ENCODE results near the gene FBN1.

Gene FBN1

GRCh38 chr15:48645558-48646330 lies at the start of gene FBN1:
FBN1 (minus strand) TSS chr15:48645709; CDS start chr15:48644769, 940 bp downstream.
- DNase-seq (ENCODE audit: low read depth, low spot score): no peak
- H3K27ac ChIP-seq: no peak within 1 kb of the TSS

DNA sequence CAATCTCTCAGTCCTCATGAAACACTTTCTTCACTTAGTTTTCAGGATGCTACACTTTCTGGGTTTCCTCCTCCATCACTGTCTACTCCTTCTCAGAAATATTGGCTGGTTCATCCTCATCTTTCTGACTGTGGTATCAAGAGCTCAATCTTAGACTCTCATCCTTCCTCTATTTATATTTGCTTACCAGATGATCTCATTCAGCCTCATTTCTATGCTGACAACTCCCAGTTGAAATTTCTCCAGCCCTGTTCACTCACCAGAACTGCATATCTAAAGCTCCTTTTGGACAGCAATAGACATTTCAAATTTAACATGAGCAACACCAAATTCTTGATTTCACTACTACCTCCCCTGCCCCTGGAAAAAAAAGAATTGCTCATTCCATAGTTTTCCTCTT lies 48.0 kb upstream of the FBN1 start:
- DNase-seq (ENCODE audit: low read depth, low spot score): no peak
- H3K27ac ChIP-seq: peak overlapping the region; percentile 75

DNA sequence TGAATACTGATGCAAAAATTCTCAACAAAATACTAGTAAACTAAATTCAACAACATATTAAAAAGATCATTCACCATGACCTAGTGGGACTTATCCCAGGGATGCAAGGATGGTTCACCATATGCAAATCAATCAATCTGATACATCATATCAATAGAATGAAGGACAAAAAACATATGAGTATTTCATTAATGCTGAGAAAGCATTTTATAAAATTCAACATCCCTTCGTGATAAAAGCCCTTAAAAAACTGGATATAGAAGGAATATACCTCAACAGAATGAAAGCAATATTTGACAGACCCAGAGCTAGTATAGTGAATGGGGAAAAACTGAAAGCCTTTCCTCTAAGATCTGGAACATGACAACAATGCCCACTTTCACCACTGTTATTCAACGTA lies 43.0 kb upstream of the FBN1 start:
- DNase-seq (ENCODE audit: low read depth, low spot score): no peak
- no peak overlapping the region for H3K27ac ChIP-seq

DNA sequence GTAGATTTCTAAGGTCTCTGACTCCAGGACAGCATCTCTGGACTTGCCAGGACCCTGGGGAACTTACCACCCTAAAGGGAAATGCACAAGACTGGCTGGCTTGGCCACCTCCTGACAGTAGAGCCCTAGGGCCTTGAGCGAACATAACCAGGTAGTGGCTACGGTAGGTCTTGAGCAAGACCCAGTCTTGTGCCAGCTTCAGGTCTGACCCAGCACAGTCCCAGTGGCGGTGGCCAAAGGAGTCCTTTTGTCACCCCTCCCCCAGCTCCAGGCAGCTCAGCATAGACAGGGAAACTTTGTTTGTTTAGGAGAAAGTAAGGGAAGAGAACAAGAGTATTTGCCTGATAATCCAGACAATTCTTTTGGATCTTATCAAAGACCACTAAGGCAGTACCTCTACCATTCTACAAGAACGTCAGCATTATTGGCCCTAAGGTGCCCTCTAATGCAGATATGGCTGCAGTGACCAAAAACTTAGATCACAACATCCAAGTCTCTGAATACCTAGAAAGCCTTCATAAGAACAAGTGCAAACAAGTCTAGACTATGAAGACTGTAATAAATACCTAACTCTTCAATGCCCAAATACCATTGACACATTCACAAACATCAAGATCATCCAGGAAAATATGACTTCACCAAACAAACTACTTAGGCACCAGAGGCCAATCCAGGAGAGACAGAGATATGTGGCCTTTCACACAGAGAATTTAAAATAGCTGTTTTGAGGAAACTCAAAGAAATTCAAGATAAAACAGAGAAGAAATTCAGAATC lies 38.7 kb upstream of the FBN1 start:
- H3K27ac ChIP-seq: peak overlapping the region; percentile 54
- DNase-seq (ENCODE audit: low read depth, low spot score): peak; percentile 60

DNA sequence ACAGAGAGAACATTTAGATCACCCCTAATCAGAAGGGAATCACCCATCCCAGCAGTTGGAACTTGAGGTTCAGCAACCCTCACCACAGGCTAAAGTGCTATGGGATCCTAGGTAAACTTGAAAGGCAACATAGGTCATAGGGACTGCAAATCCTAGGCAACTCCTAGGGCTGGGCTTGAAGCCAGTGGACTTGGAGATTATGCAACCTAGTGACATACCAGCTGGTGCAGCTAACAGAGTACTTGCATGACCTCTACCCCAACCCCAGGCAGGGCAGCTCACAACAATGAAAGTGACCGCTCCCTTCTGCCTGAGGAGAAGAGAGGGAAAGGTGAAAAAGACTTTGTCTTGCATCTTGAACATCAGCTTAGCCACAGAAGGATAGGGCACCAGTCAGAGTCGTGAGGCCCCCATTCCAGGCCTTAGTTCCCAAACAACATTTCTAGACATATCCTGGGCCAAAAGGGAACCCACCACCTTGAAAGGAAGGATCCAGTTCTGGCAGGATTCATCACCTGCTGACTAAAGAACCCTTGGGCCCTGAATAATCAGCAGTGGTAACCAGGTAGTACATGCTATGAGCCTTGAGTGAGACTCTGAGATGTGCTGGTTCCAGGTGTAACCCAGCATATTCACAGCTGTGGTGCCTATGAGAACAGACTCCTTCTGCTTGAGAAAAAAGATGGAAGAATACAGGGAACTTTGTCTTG lies 37.6 kb upstream of the FBN1 start:
- DNase-seq (ENCODE audit: low read depth, low spot score): no peak
- H3K27ac ChIP-seq: peak overlapping the region; percentile 54

- peak overlapping the region; percentile 56 for H3K27ac ChIP-seq
- no peak for DNase-seq (ENCODE audit: low read depth, low spot score)
Measured at GRCh38 chr15:48681353-48681752, 35.8 kb upstream of the FBN1 start.

DNA sequence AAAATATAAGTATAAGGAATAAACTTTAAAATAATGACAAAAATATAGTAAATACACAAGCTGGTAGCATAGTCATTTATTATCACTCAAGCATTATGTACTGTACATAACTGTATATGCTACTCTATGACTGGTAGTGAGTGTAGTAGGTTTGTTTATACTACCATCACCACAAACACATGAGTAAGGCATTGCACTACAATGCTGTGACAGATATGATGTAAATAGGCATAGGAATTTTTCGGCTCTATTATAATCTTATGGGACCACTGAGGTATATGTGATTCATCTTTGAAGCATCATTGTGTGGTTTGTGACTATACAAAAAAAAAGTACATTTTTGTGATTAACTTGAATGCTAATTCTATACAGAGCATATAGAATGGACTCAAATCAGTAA lies 35.3 kb upstream of the FBN1 start:
- H3K27ac ChIP-seq: peak overlapping the region; percentile 56
- DNase-seq (ENCODE audit: low read depth, low spot score): peak; percentile 73

- H3K27ac ChIP-seq: no peak overlapping the region
- no peak for DNase-seq (ENCODE audit: low read depth, low spot score)
Measured at GRCh38 chr15:48679952-48680351, 34.4 kb upstream of the FBN1 start.

DNA sequence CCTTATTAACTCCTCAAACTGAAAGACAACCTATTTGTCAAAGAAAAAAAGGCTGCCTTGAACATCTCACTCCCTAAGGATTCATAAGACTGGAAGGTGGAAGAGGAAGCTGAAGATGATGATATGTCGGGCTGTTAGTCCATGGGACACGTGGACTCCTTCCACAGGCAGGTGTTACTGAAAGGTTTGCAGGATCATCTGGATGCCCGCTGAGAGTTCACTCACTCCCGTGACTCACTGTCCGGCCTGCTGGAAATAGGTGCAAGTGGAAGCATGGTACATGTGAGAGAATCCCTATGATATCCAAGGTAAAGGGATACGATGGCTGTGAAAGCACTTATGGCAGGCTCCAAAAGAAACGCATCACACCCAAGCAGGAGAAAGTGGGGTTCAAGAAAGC lies 33.3 kb upstream of the FBN1 start:
- DNase-seq (ENCODE audit: low read depth, low spot score): no peak
- no peak overlapping the region for H3K27ac ChIP-seq

DNA sequence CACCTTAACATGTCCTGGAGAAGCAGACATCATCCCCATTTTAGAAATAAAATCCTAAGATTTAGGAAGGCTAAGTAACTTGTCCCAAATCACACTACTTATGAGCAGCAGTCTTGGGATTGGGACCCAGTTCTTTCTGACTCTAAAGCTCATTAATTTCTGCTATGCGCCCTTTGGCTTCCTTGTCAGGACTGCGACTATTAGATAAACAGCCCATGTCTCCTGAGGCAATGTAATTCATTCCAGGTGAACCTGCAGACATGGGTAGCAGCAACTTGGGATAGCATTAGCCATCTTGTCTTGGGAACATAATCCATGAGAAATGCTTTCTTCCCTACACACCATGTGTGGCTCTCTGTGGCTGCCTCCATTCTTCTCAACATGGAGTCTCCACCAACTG lies 32.3 kb upstream of the FBN1 start:
- no peak overlapping the region for H3K27ac ChIP-seq
- no peak for DNase-seq (ENCODE audit: low read depth, low spot score)

DNA sequence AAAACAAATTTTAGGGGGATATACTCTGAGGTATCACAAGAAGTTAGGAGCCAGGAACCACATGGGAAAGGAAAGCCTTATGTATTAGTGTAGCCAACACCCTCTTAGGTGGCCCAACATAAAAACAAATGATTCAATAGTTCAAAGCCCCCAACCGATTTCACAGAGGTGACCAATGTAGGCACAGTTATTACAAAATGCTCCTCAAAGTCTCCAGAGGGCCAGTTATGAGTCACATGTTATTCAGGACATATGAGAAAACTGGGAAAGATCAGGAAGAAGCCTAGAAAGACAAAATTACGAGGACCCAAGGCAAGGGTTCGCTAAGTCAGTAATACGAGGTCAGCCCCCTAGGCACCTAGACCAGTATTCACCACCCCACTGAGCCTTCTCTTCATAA lies 29.9 kb upstream of the FBN1 start:
- H3K27ac ChIP-seq: no peak overlapping the region
- no peak for DNase-seq (ENCODE audit: low read depth, low spot score)

GRCh38 chr15:48674876-48675275 lies 29.4 kb upstream of the FBN1 start:
- DNase-seq (ENCODE audit: low read depth, low spot score): no peak
- no peak overlapping the region for H3K27ac ChIP-seq

DNA sequence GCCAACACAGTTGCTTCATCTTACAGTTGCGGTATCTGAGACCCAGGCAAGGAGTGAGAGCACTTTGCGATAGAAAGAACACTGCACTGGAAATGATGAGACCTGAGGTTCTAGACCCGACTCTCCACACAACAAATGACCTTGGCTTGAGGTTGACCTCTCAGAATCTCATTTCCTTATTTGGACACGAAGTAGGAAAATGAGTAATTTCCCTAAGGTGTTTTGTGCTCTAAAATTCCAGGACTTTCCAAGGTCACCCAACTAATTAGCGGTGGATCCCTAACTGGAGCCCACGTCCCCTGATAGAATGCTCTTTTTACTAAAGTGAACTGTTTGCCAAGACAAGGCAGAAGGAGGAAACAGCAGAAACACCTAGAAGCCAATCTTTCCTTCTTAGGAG lies 26.7 kb upstream of the FBN1 start:
- H3K27ac ChIP-seq: peak overlapping the region; percentile 51

DNA sequence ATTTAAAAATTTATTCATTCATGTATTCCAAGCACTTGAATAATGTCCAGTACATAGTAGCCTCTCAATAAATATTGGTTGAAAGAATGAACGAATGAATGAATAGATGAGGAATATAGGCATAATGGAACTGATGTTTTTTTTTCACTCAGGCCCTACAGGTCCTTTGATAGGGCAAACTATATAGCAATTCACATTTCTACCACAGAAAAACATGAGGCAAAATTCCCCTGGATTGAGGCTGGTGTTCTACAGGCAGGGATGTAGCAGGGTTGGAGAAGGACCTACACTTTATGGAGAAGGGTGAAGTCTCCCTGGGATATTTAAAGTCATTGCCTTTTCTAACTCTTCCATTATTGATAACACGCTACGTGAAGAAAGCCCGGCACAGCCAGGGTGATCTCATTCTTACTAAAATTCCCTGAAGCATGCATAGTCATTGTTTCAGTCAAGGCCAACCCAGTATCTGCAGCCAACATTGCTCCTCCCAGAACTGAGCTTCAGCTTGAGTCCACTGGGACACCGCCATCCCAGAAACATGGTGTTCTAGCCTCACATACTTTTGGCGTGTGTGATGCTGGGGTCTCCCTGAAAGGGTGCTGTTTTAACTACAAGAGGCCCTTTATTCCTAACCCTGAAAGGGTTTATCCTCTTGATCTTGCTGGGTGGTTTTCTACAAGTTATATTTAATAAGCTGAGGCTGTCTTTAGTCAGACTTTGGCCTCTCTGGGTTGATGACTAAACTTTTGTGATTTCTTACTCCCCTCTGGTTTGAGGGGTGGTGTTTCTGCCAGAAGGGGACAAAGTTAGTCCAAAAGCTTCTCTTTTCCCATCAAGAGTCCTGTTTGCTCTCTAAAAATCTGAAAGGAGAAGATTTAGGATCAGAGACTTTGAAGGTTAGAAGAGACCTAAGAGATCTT lies 25.9 kb upstream of the FBN1 start:
- DNase-seq (ENCODE audit: low read depth, low spot score): no peak
- peak overlapping the region; percentile 51 for H3K27ac ChIP-seq

More for the DNA sequence above, 26.7 kb upstream of the FBN1 start:
- DNase-seq (ENCODE audit: low read depth, low spot score): no peak

DNA sequence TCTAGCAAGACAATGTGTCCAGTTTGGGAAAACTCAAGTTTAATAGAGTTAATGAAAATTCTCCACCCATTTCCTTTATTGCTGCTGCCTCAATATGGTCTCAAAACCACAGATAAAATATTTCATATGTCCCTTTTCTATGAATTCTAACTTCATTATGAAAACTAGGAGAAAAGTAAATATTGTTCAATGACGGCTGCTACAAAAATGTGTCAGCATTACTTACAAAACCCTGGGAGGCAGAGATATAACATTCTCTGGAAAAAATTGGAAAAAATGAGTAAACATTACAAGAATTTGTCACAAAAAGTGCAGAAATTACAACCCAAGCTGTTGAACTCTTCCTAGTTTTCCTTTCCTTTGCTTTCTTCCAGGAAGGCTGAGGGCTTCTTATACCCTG lies 22.2 kb upstream of the FBN1 start:
- no peak overlapping the region for H3K27ac ChIP-seq
- DNase-seq (ENCODE audit: low read depth, low spot score): no peak

DNA sequence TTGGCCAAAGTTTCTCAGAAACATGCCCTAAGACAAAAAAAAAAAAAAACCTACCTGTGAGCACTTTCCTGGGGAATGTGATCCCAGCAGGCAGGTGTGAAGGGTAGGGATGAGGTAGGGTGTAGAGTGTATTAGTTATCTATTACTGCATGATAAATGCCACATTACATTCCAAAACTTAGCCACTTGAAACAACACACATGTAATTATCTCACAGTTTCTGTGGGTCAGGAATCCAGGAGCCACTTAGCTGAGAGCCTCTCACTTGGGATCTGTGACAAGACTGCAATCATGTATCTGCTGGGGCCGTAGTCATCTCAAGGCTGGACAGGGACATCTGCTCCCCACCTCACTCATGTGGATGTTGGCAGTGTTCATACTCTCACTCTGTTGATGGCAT lies 18.9 kb upstream of the FBN1 start:
- no peak for DNase-seq (ENCODE audit: low read depth, low spot score)

DNA sequence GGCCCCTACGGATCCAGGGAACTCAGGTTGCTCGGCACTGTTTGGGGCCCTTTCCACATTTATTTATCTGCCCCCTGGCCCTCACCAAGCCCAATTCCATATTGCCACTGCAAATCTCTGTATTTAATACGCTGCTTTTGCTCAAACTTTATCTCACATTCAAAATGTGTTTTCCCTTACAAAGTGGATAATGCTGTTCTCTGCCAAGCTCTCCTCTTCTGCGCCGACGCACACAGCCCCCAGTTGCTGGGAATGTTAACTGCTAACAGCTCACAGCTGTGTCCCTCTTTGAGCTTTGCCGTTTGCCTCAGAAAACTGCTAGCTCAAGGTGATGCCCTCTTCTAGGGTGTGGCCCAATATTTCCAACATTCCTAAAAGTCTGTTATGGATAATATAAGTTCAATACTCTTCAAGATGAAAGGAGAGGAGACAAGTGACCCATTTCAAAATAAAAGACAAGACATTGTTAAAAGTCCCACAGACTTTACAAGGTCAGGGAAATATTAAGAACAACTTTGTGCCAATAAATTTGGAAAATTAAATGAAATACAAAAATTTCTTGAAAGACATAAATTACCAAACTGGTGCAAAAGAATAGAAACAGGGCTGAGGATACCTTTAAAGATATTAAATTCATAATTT lies 12.6 kb upstream of the FBN1 start:
- no peak overlapping the region for H3K27ac ChIP-seq
- DNase-seq (ENCODE audit: low read depth, low spot score): no peak

More for the DNA sequence above, 18.9 kb upstream of the FBN1 start:
- H3K27ac ChIP-seq: no peak overlapping the region

DNA sequence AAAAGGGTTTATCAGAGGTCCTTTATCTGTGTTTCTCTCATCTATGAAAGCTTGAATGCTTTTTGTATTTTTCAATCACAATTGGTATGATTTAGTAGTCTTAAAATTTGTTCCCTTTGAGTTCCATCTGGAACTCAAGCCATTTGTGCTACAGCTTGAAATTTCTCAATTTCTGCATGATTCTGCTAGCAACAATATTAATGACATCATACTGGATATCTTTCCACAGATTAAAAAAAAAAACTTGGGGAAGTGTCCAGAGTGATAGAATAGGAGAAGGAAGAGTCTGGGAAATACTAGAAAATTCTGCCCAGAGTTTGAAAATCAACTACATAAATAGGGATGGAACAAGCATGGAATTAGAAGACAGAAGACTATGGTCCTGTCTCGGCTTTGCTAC lies 9.3 kb upstream of the FBN1 start:
- H3K27ac ChIP-seq: no peak overlapping the region

GRCh38 chr15:48653913-48654670 lies 8.6 kb upstream of the FBN1 start:
- no peak for DNase-seq (ENCODE audit: low read depth, low spot score)

More for the DNA sequence above, 9.3 kb upstream of the FBN1 start:
- no peak for DNase-seq (ENCODE audit: low read depth, low spot score)

More at GRCh38 chr15:48653913-48654670, 8.6 kb upstream of the FBN1 start:
- H3K27ac ChIP-seq: no peak overlapping the region
